ENCODE results near the gene DGKQ.

Gene DGKQ

DNA sequence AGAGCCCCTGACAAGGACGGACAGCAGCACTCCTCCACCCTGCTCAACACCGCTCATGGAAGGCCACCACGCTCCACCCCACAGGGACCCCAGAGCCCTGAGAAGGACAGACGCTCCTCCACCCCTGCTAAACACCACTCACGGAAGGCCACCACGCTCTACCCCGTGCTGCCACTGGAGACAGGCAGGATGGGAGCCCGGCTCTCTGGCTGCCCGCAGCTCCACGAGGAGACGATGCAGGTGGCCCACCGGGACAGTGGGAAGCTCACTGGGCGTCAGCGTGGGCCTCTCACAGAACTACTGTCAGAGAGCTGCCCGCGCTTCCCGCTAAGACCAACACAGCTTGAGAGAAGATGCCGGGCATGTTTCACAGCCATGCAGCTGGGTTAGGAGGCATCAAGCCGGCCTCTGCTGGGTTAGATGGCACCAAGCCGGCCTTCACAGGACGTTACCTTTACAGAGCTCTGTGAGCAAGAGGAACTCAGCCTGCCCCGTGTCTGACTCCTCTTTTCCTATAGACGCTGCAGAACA lies 62.1 kb downstream of the DGKQ start:
- no peak for DNase-seq (ENCODE audit: low read depth)
- H3K4me3 ChIP-seq (ENCODE audit: low read depth, low read length), result no peak overlapping the region
- no peak for TF ChIP-seq CTCF (conservative IDR thresholded peaks at IDR 0.05; ENCODE audit: low read depth, low read length)

GRCh38 chr4:910366-911091 lies 62.8 kb downstream of the DGKQ start:
- TF ChIP-seq CTCF (conservative IDR thresholded peaks at IDR 0.05; ENCODE audit: low read depth, low read length), result no peak
- no peak overlapping the region for H3K4me3 ChIP-seq (ENCODE audit: low read depth, low read length)
- DNase-seq (ENCODE audit: low read depth), result no peak

DNA sequence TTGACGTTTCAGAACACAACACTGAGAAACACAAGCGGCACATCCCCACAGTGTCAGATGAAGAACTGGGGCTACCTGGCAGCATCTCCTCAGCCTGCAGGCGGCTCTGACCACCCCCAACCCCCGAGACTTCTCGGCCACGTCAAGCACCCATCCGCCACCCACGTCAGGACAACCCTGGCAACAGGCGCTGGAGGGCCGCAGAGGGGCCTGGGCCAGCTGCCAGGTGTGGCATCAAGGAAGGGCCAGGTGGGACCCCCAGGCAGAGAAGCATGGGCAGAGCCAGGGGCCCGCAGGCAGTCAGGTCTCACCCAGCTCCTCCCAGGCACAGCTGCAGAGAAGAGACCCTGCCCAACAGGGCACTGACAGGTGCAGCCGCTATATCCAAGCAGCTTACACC lies 63.5 kb downstream of the DGKQ start:
- TF ChIP-seq CTCF (conservative IDR thresholded peaks at IDR 0.05; ENCODE audit: low read depth, low read length), result no peak
- DNase-seq (ENCODE audit: low read depth), result no peak
- no peak overlapping the region for H3K4me3 ChIP-seq (ENCODE audit: low read depth, low read length)

DNA sequence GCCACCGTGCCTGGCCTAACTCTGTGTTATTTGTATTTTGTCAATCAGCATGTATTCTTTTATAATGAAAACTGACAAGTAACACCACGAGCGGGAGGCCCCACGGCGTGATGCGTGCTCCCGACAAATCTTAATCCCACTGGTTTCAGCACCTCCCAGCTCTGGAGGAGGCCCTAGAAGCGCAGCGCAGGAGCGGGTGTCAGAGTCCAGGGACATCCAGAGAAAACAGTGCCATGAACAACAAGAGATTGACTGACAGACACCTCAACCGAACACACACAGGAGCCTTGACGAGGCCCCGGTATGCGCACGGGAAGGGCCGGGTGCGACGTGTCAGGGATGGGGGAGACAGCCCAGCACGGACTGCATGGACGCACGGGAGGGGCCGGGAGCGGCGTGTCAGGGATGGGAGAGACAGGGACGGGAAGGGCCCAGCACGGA lies 64.2 kb downstream of the DGKQ start:
- DNase-seq (ENCODE audit: low read depth), result no peak
- no peak for TF ChIP-seq CTCF (conservative IDR thresholded peaks at IDR 0.05; ENCODE audit: low read depth, low read length)
- no peak overlapping the region for H3K4me3 ChIP-seq (ENCODE audit: low read depth, low read length)
